NCI-H2107 treated with DMSO at 0.1 percent for 48 hours (cell line): ENCODE data around the gene CACNA2D4.
A peak's percentile ranks its signal among the peaks of the same experiment; 100 is the strongest.

ENCODE experiments used
- DNase-seq: peaks from one replicate; lab custom pipeline; 2025; ENCODE audit not compliant: unreplicated experiment; lab: John Stamatoyannopoulos, UW

Gene CACNA2D4

DNA sequence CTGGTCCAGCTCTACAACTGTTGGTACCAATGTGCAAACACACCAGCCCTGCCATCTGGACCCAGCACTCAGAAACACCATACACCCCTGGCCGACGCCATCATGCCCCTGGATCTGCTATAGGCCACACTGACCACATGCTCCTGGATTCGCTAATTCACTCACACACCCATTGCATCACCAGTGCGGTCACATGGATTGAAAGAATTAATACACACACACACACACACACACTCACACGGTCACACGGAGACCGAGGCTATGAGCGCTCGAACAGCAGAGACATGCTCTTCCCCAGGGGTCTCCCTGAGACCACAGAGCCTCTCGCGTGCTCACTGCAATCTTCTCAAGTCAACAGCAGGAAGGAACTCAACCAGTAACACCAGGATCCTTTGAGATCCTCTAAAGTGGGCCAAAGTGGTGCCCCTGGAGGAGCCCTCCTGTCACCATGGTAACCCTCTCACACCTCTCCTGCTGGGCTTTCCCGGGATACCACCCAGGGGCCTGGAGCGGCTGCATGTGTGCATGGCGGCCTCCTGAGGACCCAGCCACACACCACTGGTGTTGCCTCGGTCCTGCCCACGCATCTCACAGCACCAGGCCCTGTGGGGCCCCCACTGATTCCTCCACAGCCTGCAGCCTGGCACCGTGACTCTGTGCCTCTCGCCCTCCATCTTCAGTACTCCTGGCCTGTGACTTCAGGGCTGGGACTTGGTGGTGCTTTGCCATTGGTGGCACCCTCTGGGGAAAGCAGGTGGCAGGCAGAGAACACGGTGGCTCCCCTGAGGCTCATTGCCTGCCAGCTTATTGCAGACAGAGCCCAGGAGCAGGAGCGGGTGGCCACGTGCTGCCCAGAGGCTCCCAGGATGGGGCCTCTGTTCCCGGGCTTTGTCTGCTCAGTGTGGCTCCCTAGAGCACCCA, 83.0 kb downstream of the CACNA2D4 start:
- DNase-seq, result peak; percentile 52

DNA sequence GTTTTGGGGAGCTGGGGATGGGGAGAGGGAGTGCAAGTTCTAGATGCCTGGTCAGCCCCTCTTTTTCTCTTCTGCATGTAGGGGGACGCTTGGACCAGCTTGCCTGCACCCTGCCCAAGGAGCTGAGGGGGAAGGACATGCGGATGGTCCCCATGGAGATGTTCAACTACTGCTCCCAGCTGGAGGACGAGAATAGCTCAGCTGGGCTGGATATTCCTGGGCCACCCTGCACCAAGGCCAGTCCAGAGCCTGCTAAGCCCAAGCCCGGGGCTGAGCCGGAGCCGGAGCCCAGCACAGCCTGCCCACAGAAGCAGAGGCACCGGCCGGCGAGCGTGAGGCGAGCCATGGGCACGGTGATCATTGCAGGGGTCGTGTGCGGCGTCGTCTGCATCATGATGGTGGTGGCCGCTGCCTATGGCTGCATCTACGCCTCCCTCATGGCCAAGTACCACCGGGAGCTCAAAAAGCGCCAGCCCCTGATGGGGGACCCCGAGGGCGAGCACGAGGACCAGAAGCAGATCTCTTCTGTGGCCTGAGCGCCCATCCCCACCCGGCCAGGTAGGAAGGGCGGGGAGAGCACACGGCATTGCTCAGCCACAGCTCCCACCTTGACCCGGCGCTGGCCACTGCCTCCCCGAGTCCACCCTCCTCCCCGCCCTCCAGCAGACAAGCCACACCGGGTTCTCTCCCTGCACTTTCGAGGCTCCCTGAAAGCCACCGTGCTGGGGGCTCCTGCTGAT, 84.1 kb downstream of the CACNA2D4 start:
- no peak for DNase-seq

GRCh38 chr12:1833596-1834028, 84.8 kb downstream of the CACNA2D4 start:
- DNase-seq, result no peak

DNA sequence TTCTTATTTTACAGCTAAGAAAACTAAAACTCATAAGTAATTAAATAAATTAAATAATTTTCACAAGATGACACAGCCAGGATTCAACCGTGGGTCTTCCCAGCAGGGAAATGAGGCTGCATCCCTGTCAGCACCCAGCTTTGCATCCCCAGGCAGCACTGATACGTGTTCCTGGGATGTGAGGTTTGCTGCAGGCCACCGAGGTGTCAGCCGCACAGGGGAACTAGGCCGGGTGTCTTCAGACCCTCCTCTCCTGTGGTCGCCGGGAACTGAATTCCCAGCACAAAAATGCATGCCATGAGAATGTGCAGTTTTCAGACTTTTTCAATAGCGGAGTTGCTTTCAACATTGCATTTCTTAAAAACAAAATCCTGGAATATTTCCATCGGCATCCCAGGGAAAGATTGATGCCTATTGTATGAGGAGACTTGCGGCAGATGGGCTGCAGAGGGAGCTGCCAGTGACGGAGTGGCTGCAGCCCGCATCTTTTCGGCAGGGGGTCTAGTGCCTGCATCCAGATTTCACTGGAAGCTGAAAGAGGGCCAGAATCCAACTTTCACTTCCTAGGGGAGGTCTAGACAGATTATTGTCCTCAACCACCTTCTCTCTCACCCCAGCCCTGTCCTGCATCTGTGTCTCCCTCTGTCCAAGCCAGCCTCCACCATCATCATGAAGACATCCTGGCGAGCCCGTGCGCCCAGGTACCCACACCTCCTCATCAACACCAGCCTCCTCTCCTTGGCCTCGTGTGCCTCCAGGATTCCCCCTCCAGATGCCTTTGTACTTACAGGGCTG, 85.5 kb downstream of the CACNA2D4 start:
- no peak for DNase-seq

DNA sequence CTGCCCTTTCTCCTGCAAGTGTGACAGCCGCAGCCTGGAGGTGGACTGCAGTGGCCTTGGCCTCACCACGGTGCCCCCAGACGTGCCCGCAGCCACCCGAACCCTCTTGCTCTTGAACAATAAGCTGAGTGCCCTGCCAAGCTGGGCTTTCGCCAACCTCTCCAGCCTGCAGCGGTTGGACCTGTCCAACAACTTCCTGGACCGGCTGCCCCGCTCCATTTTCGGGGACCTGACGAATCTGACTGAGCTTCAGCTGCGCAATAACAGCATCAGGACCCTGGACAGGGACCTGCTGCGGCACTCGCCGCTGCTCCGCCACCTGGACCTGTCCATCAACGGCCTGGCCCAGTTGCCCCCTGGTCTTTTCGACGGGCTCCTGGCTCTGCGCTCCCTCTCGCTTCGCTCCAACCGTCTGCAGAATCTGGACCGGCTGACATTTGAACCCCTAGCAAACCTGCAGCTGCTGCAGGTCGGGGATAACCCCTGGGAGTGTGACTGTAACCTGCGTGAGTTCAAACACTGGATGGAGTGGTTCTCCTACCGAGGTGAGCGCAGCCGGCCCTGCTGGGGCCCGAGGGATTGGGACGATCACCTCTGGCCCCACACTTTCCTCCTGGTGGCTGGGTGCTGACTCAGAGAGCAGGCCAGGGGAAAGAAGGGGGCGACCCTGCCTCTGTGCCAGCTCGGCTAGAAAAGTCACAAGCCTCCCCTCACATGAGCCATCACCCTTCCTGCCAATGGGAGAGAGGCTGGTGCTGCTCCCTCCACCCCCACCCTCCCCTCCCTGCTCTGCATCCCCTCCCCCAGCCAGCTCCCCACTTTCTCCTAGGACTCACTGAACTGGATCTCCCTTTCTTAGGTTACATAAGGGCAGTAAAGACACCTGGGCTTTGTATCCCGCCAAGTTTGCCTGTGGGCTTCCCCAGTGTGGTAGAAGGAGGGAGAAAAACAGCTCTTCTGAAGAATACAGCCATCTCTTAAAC, 87.2 kb downstream of the CACNA2D4 start:
- peak; percentile 27 for DNase-seq

DNA sequence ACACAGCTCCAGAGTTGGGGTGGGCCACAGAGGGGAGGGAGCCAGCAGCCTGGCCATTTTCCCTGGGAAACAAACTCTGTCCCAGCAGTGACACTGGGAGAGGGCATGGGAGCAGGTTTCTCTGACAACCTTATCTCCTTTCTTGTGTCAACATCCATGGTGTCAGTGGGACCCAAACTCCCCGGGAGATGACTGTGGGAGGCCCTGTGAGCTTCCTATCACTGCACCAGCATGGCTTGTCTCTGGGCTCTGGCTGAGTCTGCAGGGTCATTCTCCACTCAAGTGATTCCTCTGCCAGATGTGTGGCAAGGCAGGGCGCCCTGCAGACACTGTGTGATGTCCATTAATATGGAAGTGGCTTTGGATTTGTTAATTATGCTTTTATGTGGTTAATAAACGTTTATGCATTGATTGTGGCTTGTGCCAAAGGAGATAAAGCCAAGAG, 88.0 kb downstream of the CACNA2D4 start:
- no peak for DNase-seq

DNA sequence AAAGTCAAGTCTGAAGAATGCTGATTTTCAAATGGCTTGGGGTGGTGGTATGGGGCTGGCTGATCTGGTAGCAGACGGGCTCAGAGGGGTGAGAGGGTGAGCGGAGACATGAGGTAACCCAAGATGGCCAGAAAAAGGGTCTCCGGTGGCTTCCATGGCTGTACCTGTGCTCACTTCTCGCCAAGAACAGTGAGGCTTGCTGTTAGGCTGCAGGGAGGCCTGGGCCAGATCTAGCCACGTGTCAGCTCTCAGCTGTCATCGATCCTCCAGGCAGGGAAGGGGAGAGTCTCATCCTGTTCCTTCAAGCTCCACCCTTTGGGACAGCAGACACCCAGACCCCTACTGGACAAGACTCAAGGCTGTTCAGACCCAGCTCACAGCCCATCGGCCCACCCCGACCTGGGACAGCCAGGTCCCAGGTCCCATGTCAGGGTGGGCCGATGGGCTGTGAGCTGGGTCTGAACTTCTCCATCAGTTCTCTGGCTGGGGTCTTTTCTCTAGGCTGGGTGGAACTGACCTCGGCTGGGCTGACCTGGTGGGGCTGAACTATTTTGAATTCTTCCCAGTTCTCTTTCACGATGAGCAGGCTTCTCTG, 89.0 kb downstream of the CACNA2D4 start:
- DNase-seq, result no peak

- DNase-seq, result peak; percentile 65
Measured at GRCh38 chr12:1828856-1829255, 89.6 kb downstream of the CACNA2D4 start.

DNA sequence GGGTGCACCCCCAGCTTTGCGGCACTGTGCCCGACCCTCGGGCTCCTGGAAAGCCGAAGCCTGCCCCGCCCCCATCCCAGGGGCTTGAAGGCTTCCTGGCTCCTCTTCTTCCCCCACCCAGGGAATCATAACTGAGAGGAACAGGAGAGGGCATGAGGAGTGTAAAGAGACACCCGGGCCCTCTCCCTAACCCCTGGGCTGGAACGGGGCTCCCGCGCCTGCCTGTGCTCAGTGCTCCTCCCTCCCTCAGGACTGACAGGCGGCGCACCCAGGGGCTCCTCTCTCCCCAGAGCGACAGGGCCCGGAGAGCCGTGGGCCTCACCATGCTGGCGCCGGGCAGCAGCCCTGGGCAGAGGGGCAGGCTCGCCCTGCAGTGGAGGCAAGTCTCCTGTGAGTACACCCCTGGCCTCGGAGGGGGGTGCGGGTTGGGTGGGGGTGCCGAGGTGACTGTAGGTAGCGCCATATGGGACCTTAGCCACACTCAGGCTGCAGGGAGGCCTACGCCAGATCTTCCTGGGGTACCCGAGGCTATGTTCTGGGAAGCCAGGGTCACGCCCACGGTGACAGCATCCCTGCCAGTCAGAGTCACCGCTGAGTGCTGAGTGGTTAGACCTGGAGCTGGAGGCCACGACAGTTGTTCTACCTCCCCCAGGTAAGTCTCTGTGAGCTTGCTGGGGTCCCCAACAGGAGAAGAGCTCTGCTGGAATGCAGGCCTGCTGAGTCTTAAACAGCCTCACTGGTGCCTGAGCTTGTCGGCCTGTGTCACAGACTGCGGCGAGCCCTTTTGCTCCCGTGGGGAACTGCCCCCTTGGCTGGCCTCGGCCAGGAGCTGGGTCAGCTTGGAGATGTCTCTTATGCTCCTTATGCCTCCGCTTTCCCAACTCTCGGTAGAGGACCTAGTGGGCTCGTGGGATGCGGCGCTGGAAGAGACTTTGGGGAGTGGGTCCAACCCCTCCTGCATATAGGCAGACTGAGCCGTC, 90.3 kb downstream of the CACNA2D4 start:
- DNase-seq, result no peak

DNA sequence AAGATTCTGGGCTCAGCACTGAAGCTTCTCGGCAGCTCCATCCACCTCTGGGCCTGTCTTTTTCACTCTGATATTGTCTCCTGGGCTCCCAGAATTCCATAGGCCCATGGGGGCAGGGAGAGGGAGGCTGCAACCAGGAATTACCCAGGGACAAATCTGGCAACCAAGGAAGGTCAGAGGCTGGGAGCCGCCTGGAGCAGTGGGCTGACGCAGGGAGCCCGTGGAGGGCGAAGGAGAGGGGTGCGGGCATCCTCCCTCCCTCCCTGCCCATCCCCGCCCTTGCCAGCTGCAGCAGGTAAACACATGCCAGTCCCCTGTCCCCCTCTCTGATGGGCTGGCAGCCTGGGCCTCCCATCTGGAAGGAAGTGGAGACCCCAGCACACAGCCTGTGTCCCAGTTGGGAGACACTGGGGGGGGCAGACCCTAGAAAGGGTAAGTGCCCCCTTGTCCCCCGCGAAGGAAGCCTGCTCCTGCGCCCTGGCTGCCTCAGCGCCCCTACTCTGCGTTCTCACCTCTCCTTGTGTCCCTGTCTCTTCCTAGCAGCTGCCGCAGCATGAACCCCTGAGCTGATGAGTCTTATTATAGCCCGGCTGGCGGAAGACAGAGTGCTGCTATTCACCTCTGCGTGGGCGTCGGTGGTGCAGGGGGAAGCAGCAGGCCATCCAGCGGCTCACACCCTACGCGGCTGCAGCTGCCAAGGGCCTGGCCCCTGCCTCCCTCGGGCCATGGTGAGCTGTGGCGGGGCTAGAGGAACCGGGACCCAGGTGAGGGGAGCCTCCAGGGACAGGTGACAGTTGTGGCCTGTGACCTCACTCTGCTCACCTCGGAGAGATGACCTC, 91.4 kb downstream of the CACNA2D4 start:
- DNase-seq, result no peak

DNA sequence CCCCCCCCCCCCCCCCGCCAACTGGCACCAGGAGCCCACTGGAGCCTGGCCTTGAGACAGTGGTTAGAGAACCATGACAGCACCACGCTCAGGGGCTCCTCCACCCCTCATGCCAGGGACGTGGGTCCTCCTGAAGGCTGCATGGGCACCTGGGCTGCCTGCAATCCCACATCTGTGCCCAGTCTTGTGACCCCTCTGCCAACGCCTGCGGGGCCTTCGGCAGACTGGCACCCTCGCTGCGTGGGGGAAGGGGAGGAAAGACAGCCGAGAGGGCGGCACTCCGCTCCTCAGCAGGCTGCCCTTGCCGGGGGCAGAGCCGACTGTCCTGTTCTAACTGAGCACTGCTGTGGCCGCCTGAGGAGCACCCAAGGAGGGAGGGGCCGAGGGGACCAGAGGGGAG, 92.1 kb downstream of the CACNA2D4 start:
- DNase-seq, result no peak

DNA sequence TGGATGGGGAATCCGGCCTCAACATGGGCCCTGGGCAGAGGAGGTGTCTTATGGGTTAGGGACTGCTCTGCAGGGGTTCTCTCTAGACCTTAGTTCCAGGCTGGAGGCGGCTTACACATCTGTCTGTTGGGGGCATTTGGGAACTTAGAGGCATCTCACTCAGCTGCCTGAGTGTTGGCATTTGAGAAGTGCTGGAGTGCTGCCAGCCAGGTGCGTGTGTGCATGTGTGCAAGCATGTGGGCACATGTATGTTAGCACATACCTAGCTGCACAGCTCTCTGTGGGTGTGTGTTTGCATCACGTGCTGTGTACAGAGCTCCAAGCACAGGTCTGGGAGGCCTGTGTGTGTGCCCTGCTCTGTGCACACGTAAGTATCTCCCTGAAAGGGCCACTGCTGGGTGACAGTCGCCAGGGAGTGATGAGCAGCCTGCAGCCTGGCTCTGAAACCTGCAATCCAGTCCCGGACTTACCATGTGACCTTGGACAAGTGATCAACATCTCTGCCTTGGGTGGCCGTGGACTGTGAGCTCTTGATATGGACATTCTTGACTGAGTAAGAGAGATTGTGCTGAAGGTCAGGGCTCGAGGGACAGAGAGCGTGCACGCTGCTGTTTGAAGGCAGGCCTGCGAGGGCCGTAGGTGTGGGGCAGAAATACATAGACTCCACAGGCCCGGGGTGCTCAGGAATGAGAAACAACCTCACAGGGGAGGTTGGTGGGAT, 92.9 kb downstream of the CACNA2D4 start:
- no peak for DNase-seq

GRCh38 chr12:1823237-1823636, 95.2 kb downstream of the CACNA2D4 start:
- DNase-seq, result no peak

DNA sequence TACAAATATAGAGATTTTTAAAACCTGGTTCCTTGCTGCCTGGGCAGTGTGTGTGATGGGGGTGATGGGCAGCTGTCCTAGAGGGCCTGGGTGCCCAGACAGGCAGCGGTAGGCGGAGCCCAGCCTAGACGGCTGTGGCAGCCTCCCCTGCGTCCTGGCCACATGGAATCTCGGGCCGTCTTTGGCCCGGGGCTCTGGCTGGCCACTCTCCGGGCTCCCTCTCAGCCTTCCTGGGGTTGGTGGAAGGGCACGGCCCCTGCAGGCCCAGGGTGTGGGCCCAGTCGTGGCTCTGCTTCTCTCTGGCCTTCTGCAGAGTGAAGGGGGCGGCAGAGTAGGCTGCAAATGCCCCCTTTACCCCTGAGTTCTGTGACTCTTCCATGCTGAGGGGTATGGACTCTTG, 95.8 kb downstream of the CACNA2D4 start:
- DNase-seq, result no peak

DNA sequence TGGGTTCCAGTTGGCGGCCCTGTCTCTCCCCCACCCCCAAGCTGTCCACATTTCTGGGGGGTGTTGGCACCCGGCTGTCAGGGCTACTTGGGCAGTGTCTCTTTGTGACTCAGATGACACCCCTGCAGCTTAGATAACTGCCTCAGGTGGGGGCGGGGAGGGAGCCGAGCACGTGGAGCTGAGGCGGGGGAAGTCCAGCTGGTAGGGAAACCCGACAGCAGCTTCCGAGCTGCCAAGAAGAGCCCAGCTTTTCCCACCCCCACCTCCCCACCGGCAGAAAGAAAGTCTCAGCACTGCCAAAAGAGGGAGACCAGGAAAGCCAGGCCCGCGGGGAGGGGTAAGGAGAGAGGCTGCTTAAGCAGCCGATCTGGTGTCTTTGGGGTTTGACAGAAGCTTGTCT, 96.6 kb downstream of the CACNA2D4 start:
- DNase-seq, result no peak

- no peak for DNase-seq
Measured at GRCh38 chr12:1820896-1821291, 97.6 kb downstream of the CACNA2D4 start.
